HCT116 (cell line): ENCODE measurements around the gene TPM2. TPM values are rescaled to one million over a fixed set of nuclear protein-coding genes. Genes with fewer than 3 reads are reported as not detected.

ENCODE experiments used
- ATAC-seq: fragments of 200-7000 bp; cut with Tn5 transposase; 2 replicates; pipeline ENCODE4 v1.9.1; 2020; ENCODE audit warnings: mild to moderate bottlenecking, moderate library complexity
- BruUV-seq: library from RNA; stranded (reverse); fragments of 400-500 nt; replicated peaks from 2 replicates; lab custom pipeline; 2021; lab: Mats Ljungman, UMichigan
- CTCF ChIA-PET: fragments of 300-600 bp; sonication (Branson Sonifier 250); formaldehyde crosslinking; loops from one replicate; lab custom pipeline; 2021; ENCODE audit warnings: antibody characterized with exemption; lab: Charles Lee
- POLR2A ChIA-PET: fragments of 300-600, 350-600 bp; sonication (Branson Sonifier 250); formaldehyde crosslinking; loops from one replicate; lab custom pipeline; 2021; ENCODE audit warnings: antibody characterized with exemption; lab: Charles Lee
- RAD21 ChIA-PET, 2 experiments: fragments of 300-600 bp; sonication (Branson Sonifier 250); formaldehyde crosslinking; loops; one replicate each; lab custom pipeline; 2023; ENCODE audit warnings: low total read pairs in 2 of 2; ENCODE audit not compliant: uncharacterized antibody in 2 of 2, unreplicated experiment in 2 of 2, low non-redundant PET in 1 of 2; lab: Charles Lee
- DNase-seq: peaks from one replicate; pipeline ENCODE4 v3.0.0-alpha.2; 2010; ENCODE audit warnings: low read depth, low spot score
- H2AFZ ChIP-seq: fragments of 200-600 bp; shearing (Covaris generic), sonication (generic); 2 replicates; pipeline ENCODE4 v1.6.1; 2017; ENCODE audit warnings: low read depth, mixed run types, mixed read lengths, antibody characterized with exemption, low read length; ENCODE audit not compliant: poor library complexity, severe bottlenecking
- H3K27ac ChIP-seq: 2 replicates; pipeline ENCODE4 v1.5.1; 2012; ENCODE audit warnings: low read depth, low read length
- H3K27me3 ChIP-seq: fragments of 200-600 bp; sonication (generic); 2 replicates; pipeline ENCODE4 v1.6.1; 2016; ENCODE audit warnings: mixed run types, low read length, mixed read lengths; ENCODE audit not compliant: insufficient read depth
- H3K36me3 ChIP-seq, 2 experiments: fragments of 200-500 bp in 1 of 2; fragments of 200-600 bp in 1 of 2; sonication (Bioruptor generic) in 1 of 2; sonication (generic) in 1 of 2; 2 replicates each; pipeline versions ENCODE4 v1.5.1 to v1.6.1; 2014 to 2016; ENCODE audit warnings: low read length in 2 of 2, inconsistent platforms in 1 of 2, mixed read lengths in 1 of 2, mixed run types in 1 of 2; ENCODE audit not compliant: insufficient read depth in 2 of 2, control insufficient read depth in 1 of 2
- H3K4me1 ChIP-seq, 2 experiments: fragments of 200-600 bp in 1 of 2; sonication (generic) in 1 of 2; 2 replicates each; pipeline versions ENCODE4 v1.5.1 to v1.6.1; 2012 to 2017; ENCODE audit warnings: low read length in 2 of 2, inconsistent platforms in 1 of 2, mild to moderate bottlenecking in 1 of 2, mixed read lengths in 1 of 2, mixed run types in 1 of 2, moderate library complexity in 1 of 2; ENCODE audit not compliant: insufficient read depth in 2 of 2, control insufficient read depth in 1 of 2
- H3K4me2 ChIP-seq: fragments of 200-600 bp; sonication (generic); 2 replicates; pipeline ENCODE4 v1.6.1; 2017; ENCODE audit warnings: mixed run types, low read length, mixed read lengths
- H3K4me3 ChIP-seq, 2 experiments: fragments of 200-600 bp in 1 of 2; sonication (generic) in 1 of 2; replicated peaks in 1 of 2; 2 replicates each; pipeline ENCODE4 v1.5.1; 2011 to 2016; ENCODE audit warnings: low read length in 2 of 2, control low read depth in 1 of 2, low read depth in 1 of 2, mild to moderate bottlenecking in 1 of 2, mixed read lengths in 1 of 2, mixed run types in 1 of 2
- H3K79me2 ChIP-seq: fragments of 200-600 bp; sonication (generic); 2 replicates; pipeline ENCODE4 v1.6.1; 2017; ENCODE audit warnings: mild to moderate bottlenecking, mixed run types, low read length, moderate library complexity, mixed read lengths; ENCODE audit not compliant: insufficient read depth
- H3K9ac ChIP-seq: fragments of 200-600 bp; sonication (generic); 2 replicates; pipeline ENCODE4 v1.6.1; 2016; ENCODE audit warnings: low read length, mixed read lengths
- H3K9me2 ChIP-seq: fragments of 200-600 bp; sonication (generic), shearing (Covaris generic); 2 replicates; pipeline ENCODE4 v1.6.1; 2017; ENCODE audit warnings: mixed run types, mild to moderate bottlenecking, moderate library complexity; ENCODE audit not compliant: insufficient read depth
- H3K9me3 ChIP-seq, 2 experiments: fragments of 200-500 bp in 1 of 2; fragments of 200-600 bp in 1 of 2; sonication (Bioruptor generic) in 1 of 2; sonication (generic) in 1 of 2; 2 replicates each; pipeline ENCODE4 v1.6.1; 2014 to 2017; ENCODE audit warnings: low read length in 2 of 2, mixed read lengths in 2 of 2, inconsistent platforms in 1 of 2, low read depth in 1 of 2, mild to moderate bottlenecking in 1 of 2, mixed run types in 1 of 2, moderate library complexity in 1 of 2; ENCODE audit not compliant: control insufficient read depth in 1 of 2, insufficient read depth in 1 of 2
- H4K20me1 ChIP-seq: fragments of 200-600 bp; sonication (generic), shearing (Covaris generic); 2 replicates; pipeline ENCODE4 v1.6.1; 2017; ENCODE audit warnings: mixed run types, mild to moderate bottlenecking, moderate library complexity; ENCODE audit not compliant: insufficient read depth
- ATF3 ChIP-seq: IDR thresholded peaks from 2 replicates; pipeline ENCODE4 v1.6.1; 2012
- CEBPB ChIP-seq: IDR thresholded peaks from 2 replicates; pipeline ENCODE4 v1.6.1; 2012; ENCODE audit warnings: low read depth
- EGR1 ChIP-seq: IDR thresholded peaks from 2 replicates; pipeline ENCODE4 v1.6.1; 2012; ENCODE audit warnings: low read depth
- ELF1 ChIP-seq: IDR thresholded peaks from 2 replicates; pipeline ENCODE4 v1.6.1; 2012; ENCODE audit warnings: low read depth, borderline replicate concordance
- EZH2 ChIP-seq: fragments of 200-600 bp; sonication (generic); IDR thresholded peaks from 2 replicates; pipeline ENCODE4 v1.6.1; 2017; ENCODE audit warnings: antibody characterized with exemption, mixed run types
- FOSL1 ChIP-seq: IDR thresholded peaks from 2 replicates; pipeline ENCODE4 v1.6.1; 2012; ENCODE audit warnings: low read depth
- JUND ChIP-seq: IDR thresholded peaks from 2 replicates; pipeline ENCODE4 v1.6.1; 2012
- MAX ChIP-seq: IDR thresholded peaks from 2 replicates; pipeline ENCODE4 v1.6.1; 2012
- POLR2A ChIP-seq: IDR thresholded peaks from 2 replicates; pipeline ENCODE4 v1.7.0; 2011; ENCODE audit warnings: borderline replicate concordance; ENCODE audit not compliant: insufficient read depth, insufficient read length; ENCODE audit errors: extremely low read depth
- POLR2AphosphoS5 ChIP-seq: IDR thresholded peaks from 2 replicates; pipeline ENCODE4 v1.6.1; 2011; ENCODE audit warnings: mild to moderate bottlenecking, low read depth, low read length, moderate library complexity
- REST ChIP-seq: IDR thresholded peaks from 2 replicates; pipeline ENCODE4 v1.6.1; 2012; ENCODE audit warnings: low read depth
- SIN3A ChIP-seq: IDR thresholded peaks from 2 replicates; pipeline ENCODE4 v1.6.1; 2012; ENCODE audit warnings: low read depth
- SP1 ChIP-seq: IDR thresholded peaks from 2 replicates; pipeline ENCODE4 v1.6.1; 2012; ENCODE audit warnings: low read depth
- TCF7L2 ChIP-seq: IDR thresholded peaks from 2 replicates; pipeline ENCODE4 v1.7.0; 2011; ENCODE audit warnings: borderline replicate concordance, inconsistent platforms; ENCODE audit not compliant: insufficient read depth, insufficient read length; ENCODE audit errors: extremely low read depth
- YY1 ChIP-seq: IDR thresholded peaks from 2 replicates; pipeline ENCODE4 v1.6.1; 2011; ENCODE audit warnings: low read length, low read depth, moderate library complexity, mild to moderate bottlenecking; ENCODE audit not compliant: insufficient replicate concordance; ENCODE audit errors: extremely low read depth
- ZBTB33 ChIP-seq: IDR thresholded peaks from 2 replicates; pipeline ENCODE4 v1.6.1; 2011; ENCODE audit warnings: mild to moderate bottlenecking, low read length, moderate library complexity; ENCODE audit not compliant: insufficient replicate concordance; ENCODE audit errors: extremely low read depth
- ZFX ChIP-seq: fragments of 450-650 bp; IDR thresholded peaks from 2 replicates; pipeline ENCODE4 v1.6.1; 2017
- intact Hi-C: fragments of 100-400 bp; cut with micrococcal nuclease; formaldehyde crosslinking; loops from 2 replicates; pipeline ENCODE4 v1.10.0; 2022
- total RNA-seq: library from RNA; stranded (reverse); gene quantifications from one replicate; pipeline ENCODE4 v1.2.1, GENCODE V29; 2021; ENCODE audit not compliant: unreplicated experiment

Gene TPM2
- total RNA-seq, 1 experiment from 2014 or later, result 278 TPM

GRCh38 chr9:35723426-35723825, 33.7 kb upstream of the TPM2 start:
- Histone ChIP-seq H3K4me1 (no peaks in the 10 kb centered on the region), H3K9me3 (no peaks in the 10 kb centered on the region), H4K20me1 (no peaks in the 10 kb centered on the region), H3K4me2 (no peak overlapping the region), H3K27ac (no peak overlapping the region), H3K4me3 (no peak overlapping the region), H2AFZ (no peak overlapping the region), H3K79me2 (peaks cover 24% of the 10 kb centered on the region), H3K36me3 (peaks cover 53 to 64% of the 10 kb centered on the region in 2 experiments), H3K9me2 (no peaks in the 10 kb centered on the region), H3K27me3 (no peaks in the 10 kb centered on the region), H3K9ac (no peak overlapping the region)
- BruUV-seq, result no TSS peak
- RAD21 ChIA-PET, result no interaction called here
- POLR2A ChIA-PET, result no interaction called here
- TF ChIP-seq POLR2AphosphoS5 (no peak), FOSL1 (no peak), ELF1 (no peak), SIN3A (no peak), ZFX (no peak), SP1 (no peak), ATF3 (no peak), POLR2A (no peak), REST (no peak), CEBPB (no peak), JUND (no peak), MAX (no peak), YY1 (no peak), TCF7L2 (no peak), ZBTB33 (no peak), EGR1 (no peak), EZH2 (no peak)
- CTCF ChIA-PET, result no interaction called here
- intact Hi-C loops, result no loop called here
- no peak for ATAC-seq
- no peak for DNase-seq
